Transverse colon (tissue), 4 donors: ENCODE data around the gene CAMK1. TPM values are rescaled to one million over a fixed set of nuclear protein-coding genes. Genes with fewer than 3 reads are reported as not detected.
A peak's percentile ranks its signal among the peaks of the same experiment; 100 is the strongest.

Source experiments
- DNase-seq: peaks from one replicate; pipeline ENCODE4 v3.0.0-alpha.2; 2019
- H3K27ac ChIP-seq, 4 donors: fragments of 200-600 bp; sonication (generic); 2 replicates each; pipeline ENCODE4 v1.5.1; 2016 to 2018; ENCODE audit warnings: inconsistent platforms in 4 of 4
- H3K27me3 ChIP-seq: fragments of 200-600 bp; sonication (generic); 2 replicates; pipeline ENCODE4 v1.5.1; 2017; ENCODE audit warnings: inconsistent platforms
- H3K36me3 ChIP-seq, 4 donors: fragments of 200-600 bp; sonication (generic); 2 replicates each; pipeline ENCODE4 v1.5.1; 2017 to 2019; ENCODE audit warnings: inconsistent platforms in 4 of 4
- H3K4me1 ChIP-seq, 4 donors: fragments of 200-600 bp; sonication (generic); 2 replicates each; pipeline ENCODE4 v1.5.1; 2017 to 2020; ENCODE audit warnings: inconsistent platforms in 4 of 4
- H3K4me3 ChIP-seq, 4 donors: fragments of 200-600 bp; sonication (generic); 1 replicate in 1 of 4; 2 replicates in 3 of 4; pipeline versions ENCODE4 v1.5.1 to v1.6.1; 2017 to 2019; ENCODE audit warnings: inconsistent platforms in 4 of 4
- H3K9me3 ChIP-seq, 2 donors: fragments of 200-600 bp; sonication (generic); 2 replicates each; pipeline ENCODE4 v1.5.1; 2017 to 2019; ENCODE audit warnings: inconsistent platforms in 2 of 2
- EP300 ChIP-seq: sonication (generic); formaldehyde crosslinking; IDR thresholded peaks from one replicate; pipeline ENCODE4 v1.6.1; 2017; ENCODE audit warnings: antibody characterized with exemption, low read depth
- POLR2A ChIP-seq: fragments of 450-650 bp; IDR thresholded peaks from one replicate; pipeline ENCODE4 v1.6.1; 2016; ENCODE audit warnings: antibody characterized with exemption, mild to moderate bottlenecking, moderate library complexity
- POLR2AphosphoS5 ChIP-seq, 3 donors: sonication (generic); formaldehyde crosslinking; IDR thresholded peaks; one replicate each; pipeline ENCODE4 v1.6.1; 2016; ENCODE audit warnings: antibody characterized with exemption in 3 of 3
- WGBS, 2 donors: methylation state at CpG; one replicate each; pipeline ENCODE4 v1.1.5; 2018; ENCODE audit warnings: low coverage in 1 of 2; 5-methylcytosine and 5-hydroxymethylcytosine counted together
- in situ Hi-C, 4 donors: fragments of 200-750 bp; cut with MboI; loops; one replicate each; pipeline versions ENCODE4 v1.15.0 to v1.15.1; 2017; ENCODE audit warnings: low sequenced_read_pairs in 3 of 4, low pct_ligation_motif_present in 1 of 4, low pct_unique_long_range_greater_than_20kb in 1 of 4
- intact Hi-C: fragments of 100-400 bp; cut with DNase I; formaldehyde crosslinking; loops from one replicate; pipeline ENCODE4 v1.15.1; 2023; ENCODE audit warnings: low total_unique reads
- total RNA-seq, 4 donors: library from RNA; depleted of rRNA; stranded (reverse); fragments of >200 nt; gene quantifications; one replicate each; pipeline ENCODE4 v1.1.0, GENCODE V29; 2016
- TF ChIP-seq, protein P1 (sequence below), 5 experiments: fragments of 200-600 bp in 3 of 5; fragments of 450-650 bp in 2 of 5; sonication (generic) in 3 of 5; IDR thresholded peaks; 1 replicate in 2 of 5; 2 replicates in 3 of 5; pipeline ENCODE4 v1.5.1; 2016 to 2017; ENCODE audit warnings: antibody characterized with exemption in 5 of 5, inconsistent platforms in 3 of 5, mild to moderate bottlenecking in 2 of 5, moderate library complexity in 1 of 5

CAMK1 gene
- total RNA-seq, 4 donors from 2014 or later, result 5.6 to 45.0 (median 15.6) TPM

DNA sequence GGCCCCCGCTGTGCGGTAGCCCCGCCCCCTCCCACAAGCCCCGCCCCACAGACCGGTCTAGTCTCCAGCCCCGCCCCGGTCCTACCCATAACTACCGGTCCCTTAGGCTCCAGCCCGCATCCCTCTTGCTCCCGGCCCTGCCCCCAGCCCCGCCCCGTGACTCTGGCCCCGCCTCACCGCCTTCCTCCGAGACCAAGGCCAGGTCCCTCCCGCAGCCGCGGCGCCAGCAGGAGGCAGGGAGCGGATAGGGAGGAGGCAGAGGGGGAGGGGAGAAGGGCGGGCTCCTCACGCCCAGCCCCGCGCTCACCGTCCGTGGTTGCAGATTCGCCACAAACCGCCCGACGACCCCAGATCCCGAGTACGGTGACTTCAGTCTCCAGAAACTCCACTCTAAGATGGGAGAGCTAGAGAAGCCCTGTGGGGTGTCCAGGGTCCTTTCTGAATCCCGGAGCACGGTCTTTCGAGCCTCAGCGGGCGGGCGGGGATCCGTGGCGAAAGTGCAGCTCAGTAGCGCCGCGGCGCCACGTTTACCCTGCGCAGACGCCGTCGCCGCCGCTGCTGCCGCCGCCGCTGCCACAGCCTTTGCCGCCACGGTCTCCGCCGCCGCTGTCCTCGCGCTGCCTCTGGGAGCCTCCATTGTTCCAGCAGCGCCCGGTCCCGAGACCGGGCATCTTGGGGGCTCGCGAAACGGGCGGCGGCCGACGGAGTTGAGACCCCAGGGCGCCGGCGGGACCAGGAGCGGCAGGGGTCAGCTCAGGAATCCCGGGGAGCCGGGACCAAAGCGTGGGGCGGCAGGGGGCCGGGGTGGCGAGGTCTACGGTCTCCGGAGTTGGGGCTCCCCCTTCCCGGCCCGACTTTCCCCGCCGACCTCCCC is 38.3 kb downstream of the CAMK1 start, which contains the start of gene BRPF1:
BRPF1 (plus strand) TSS at position 530 of the 874 bp plus-strand sequence. CDS start 2,406 bp downstream, outside the sequence.
- Histone ChIP-seq H3K4me3 (peak within 1 kb of the TSS; percentile 87 to 100 (median 92)), H3K9me3 (no peaks in the 10 kb centered on the region), H3K27me3 (no peaks in the 10 kb centered on the region), H3K36me3 (peaks cover 0 to 5% (median under 1%) of the 10 kb centered on the region in 4 donors), H3K27ac (peak within 1 kb of the TSS; percentile 89 to 95 (median 93)), H3K4me1 (peaks cover 13 to 24% (median 20%) of the 10 kb centered on the region in 4 donors)
- TF ChIP-seq POLR2A (peak; percentile 69), POLR2AphosphoS5 (IDR thresholded peaks at IDR 0.05) (peak; percentile 30 to 67 (median 62)), EP300 (no peak)
- TF ChIP-seq, protein P1, sequence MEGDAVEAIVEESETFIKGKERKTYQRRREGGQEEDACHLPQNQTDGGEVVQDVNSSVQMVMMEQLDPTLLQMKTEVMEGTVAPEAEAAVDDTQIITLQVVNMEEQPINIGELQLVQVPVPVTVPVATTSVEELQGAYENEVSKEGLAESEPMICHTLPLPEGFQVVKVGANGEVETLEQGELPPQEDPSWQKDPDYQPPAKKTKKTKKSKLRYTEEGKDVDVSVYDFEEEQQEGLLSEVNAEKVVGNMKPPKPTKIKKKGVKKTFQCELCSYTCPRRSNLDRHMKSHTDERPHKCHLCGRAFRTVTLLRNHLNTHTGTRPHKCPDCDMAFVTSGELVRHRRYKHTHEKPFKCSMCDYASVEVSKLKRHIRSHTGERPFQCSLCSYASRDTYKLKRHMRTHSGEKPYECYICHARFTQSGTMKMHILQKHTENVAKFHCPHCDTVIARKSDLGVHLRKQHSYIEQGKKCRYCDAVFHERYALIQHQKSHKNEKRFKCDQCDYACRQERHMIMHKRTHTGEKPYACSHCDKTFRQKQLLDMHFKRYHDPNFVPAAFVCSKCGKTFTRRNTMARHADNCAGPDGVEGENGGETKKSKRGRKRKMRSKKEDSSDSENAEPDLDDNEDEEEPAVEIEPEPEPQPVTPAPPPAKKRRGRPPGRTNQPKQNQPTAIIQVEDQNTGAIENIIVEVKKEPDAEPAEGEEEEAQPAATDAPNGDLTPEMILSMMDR (IDR thresholded peaks at IDR 0.05), result peak in 3 of 5 experiments; percentile 5 to 23 (median 16)
- in situ Hi-C loops (no loop called here), intact Hi-C loops (no loop called here)
- DNase-seq, result peak; percentile 100
- 0% methylated on average over 52 of the region's 88 CpGs; no CpG with 5 or more reads in 1 of the 2 donors for WGBS, 2 donors

DNA sequence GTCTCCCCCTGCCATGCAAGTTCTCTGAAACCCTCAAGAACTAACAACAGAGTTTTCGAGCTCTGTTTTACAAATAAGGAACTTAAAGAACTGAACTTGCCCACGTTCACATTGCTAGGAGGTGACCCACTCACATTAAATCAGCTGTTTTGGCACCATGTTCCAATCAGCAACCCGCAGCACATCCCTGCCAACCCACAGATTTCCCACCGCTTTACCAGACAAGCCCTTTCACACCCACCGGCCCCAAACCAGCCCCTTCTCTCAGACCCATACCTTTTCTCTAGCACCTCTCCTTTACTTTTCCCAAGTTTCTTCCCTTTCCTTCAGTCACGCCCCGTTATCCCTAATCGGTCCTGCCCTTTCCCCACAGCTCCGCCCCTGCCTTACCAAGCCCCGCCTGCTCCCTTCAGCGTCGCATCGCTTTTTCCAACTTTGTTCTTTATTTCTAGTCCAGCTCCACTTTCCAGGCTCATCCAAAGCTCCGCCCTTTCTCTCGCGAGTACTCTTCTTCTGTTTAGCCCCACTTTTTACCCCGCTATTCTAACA is 39.0 kb downstream of the CAMK1 start:
- no peak for DNase-seq
- in situ Hi-C loops, result no loop called here
- no peaks in the 10 kb centered on the region for H3K9me3 ChIP-seq
- H3K27ac ChIP-seq, result peak overlapping the region; percentile 89 to 95 (median 93)
- H3K4me3 ChIP-seq, result peak overlapping the region; percentile 16 to 95 (median 88)
- TF ChIP-seq, protein P1 (IDR thresholded peaks at IDR 0.05), result peak in 1 of 5 experiments; percentile 7
- no peak for TF ChIP-seq EP300
- TF ChIP-seq POLR2A, result no peak
- H3K27me3 ChIP-seq, result no peaks in the 10 kb centered on the region
- peaks cover 13 to 24% (median 20%) of the 10 kb centered on the region in 4 donors for H3K4me1 ChIP-seq
- intact Hi-C loops, result no loop called here
- 2% methylated on average over 14 to 16 of the region's 17 CpGs for WGBS, 2 donors
- peaks cover 0 to 5% (median 0%) of the 10 kb centered on the region in 4 donors for H3K36me3 ChIP-seq

DNA sequence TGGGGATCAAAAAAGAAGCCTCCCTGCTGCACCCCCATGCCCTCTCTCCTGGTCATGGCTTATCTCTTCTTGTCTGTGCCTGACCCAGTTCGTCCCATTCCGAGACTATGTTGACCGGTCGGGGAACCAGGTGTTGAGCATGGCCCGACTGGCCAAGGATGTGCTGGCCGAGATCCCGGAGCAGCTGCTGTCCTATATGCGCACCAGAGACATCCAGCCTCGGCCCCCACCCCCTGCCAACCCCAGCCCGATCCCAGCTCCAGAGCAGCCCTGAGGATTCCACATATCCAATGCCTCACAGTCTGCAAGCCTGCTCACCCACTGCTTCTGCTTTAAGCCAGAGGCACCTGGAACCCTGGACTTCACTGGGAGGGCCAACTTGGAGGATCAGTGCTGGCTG is 40.3 kb downstream of the CAMK1 start:
- in situ Hi-C loops, result no loop called here
- H3K27ac ChIP-seq, result no peak overlapping the region

DNA sequence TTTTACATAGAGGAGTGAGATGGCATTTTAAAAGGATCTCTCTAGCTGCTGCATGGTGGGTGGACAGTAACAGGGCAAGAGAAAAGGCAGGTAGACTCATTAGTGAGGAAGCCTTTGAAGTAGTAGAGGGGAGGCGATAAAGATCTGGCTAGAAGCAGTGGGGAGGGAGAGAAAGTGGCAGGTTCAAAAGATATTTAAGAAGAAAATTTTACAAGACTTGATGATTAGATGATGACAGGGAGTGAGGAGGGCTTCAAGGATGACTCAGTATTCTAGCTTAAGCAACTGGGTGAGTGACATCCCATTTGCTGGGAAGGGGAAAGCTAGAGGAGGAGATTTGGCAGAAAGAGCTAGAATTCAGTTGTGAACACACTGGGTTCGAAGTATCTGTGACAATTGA is 42.0 kb downstream of the CAMK1 start:
- in situ Hi-C loops, result no loop called here

More for the DNA sequence above, 40.3 kb downstream of the CAMK1 start:
- TF ChIP-seq, protein P1 (IDR thresholded peaks at IDR 0.05), result no peak
- no peak for TF ChIP-seq POLR2A
- H3K4me1 ChIP-seq, result peaks cover 13 to 24% (median 20%) of the 10 kb centered on the region in 4 donors
- no peaks in the 10 kb centered on the region for H3K9me3 ChIP-seq
- 89% methylated on average over 10 of the region's 10 CpGs; no CpG with 5 or more reads in 1 of the 2 donors for WGBS, 2 donors
- H3K36me3 ChIP-seq, result no peaks in the 10 kb centered on the region
- intact Hi-C loops, result no loop called here
- H3K4me3 ChIP-seq, result no peak overlapping the region
- DNase-seq, result no peak
- H3K27me3 ChIP-seq, result no peaks in the 10 kb centered on the region

More for the DNA sequence above, 42.0 kb downstream of the CAMK1 start:
- H3K27me3 ChIP-seq, result no peaks in the 10 kb centered on the region
- no peak overlapping the region for H3K4me3 ChIP-seq
- TF ChIP-seq POLR2A (no peak), EP300 (no peak), POLR2AphosphoS5 (IDR thresholded peaks at IDR 0.05) (no peak)
- TF ChIP-seq, protein P1 (IDR thresholded peaks at IDR 0.05), result no peak
- H3K9me3 ChIP-seq, result no peaks in the 10 kb centered on the region
- H3K27ac ChIP-seq, result no peak overlapping the region
- no peaks in the 10 kb centered on the region for H3K36me3 ChIP-seq
- peaks cover 6 to 14% (median 12%) of the 10 kb centered on the region in 4 donors for H3K4me1 ChIP-seq
- DNase-seq, result no peak
- intact Hi-C loops, result no loop called here
- 89 to 100% methylated on average over 2 of the region's 2 CpGs for WGBS, 2 donors
